Stimulated activated CD4-positive, alpha-beta T cell treated with anti-CD3 and anti-CD28 coated beads, Interleukin-4, amount 100 ng/mL, for 24 hours (primary cell): Measurements from ENCODE around the gene PRMT7.
A peak's percentile ranks its signal among the peaks of the same experiment; 100 is the strongest.

Experiments used
- DNase-seq: peaks from one replicate; pipeline ENCODE4 v3.0.0-alpha.2; 2020

The PRMT7 gene

GRCh38 chr16:68313116-68313515 is 2.3 kb downstream of the PRMT7 start:
- DNase-seq, result no peak

- peak; percentile 58 for DNase-seq
These were observed 8.5 kb downstream of the PRMT7 start for GRCh38 chr16:68319185-68319908.

GRCh38 chr16:68324336-68324735 is 13.5 kb downstream of the PRMT7 start:
- DNase-seq, result no peak

- no peak for DNase-seq
These were observed 14.1 kb downstream of the PRMT7 start for GRCh38 chr16:68324780-68325357.

GRCh38 chr16:68328151-68328859 is 17.5 kb downstream of the PRMT7 start:
- peak; percentile 83 for DNase-seq

GRCh38 chr16:68328860-68329390 is 18.1 kb downstream of the PRMT7 start:
- DNase-seq, result no peak

- DNase-seq, result no peak
These were observed 21.1 kb downstream of the PRMT7 start for GRCh38 chr16:68331879-68332410.

GRCh38 chr16:68332411-68333121 is 21.7 kb downstream of the PRMT7 start:
- DNase-seq, result no peak

- no peak for DNase-seq
These were observed 24.4 kb downstream of the PRMT7 start for GRCh38 chr16:68335175-68335574.

- DNase-seq, result no peak
These were observed 27.7 kb downstream of the PRMT7 start for GRCh38 chr16:68338326-68339119.

- no peak for DNase-seq
These were observed 28.4 kb downstream of the PRMT7 start for GRCh38 chr16:68339214-68339613.

GRCh38 chr16:68342620-68343019 is 31.8 kb downstream of the PRMT7 start:
- DNase-seq, result no peak

- DNase-seq, result no peak
These were observed 32.3 kb downstream of the PRMT7 start for GRCh38 chr16:68343137-68343536.

- DNase-seq, result no peak
These were observed 33.4 kb downstream of the PRMT7 start for GRCh38 chr16:68344252-68344651.

- no peak for DNase-seq
These were observed 34.6 kb downstream of the PRMT7 start for GRCh38 chr16:68345351-68345810.

- no peak for DNase-seq
These were observed 35.3 kb downstream of the PRMT7 start for GRCh38 chr16:68345958-68346635.

GRCh38 chr16:68346892-68347480 is 36.2 kb downstream of the PRMT7 start:
- no peak for DNase-seq

GRCh38 chr16:68347605-68348004 is 36.8 kb downstream of the PRMT7 start:
- no peak for DNase-seq

GRCh38 chr16:68348639-68349445 is 38.0 kb downstream of the PRMT7 start:
- no peak for DNase-seq

- DNase-seq, result no peak
These were observed 39.1 kb downstream of the PRMT7 start for GRCh38 chr16:68349838-68350410.
